Astrocyte (in vitro differentiated cells and primary cell): ENCODE data around the gene CREB3L2.

Source experiments
- EZH2 ChIP-seq: IDR thresholded peaks from 2 replicates; pipeline ENCODE4 v1.6.1; 2012; ENCODE audit warnings: mild to moderate bottlenecking, low read length, inconsistent platforms; ENCODE audit not compliant: insufficient read depth
- TF ChIP-seq, protein P1 (sequence below): IDR thresholded peaks from 2 replicates; pipeline ENCODE4 v1.5.1; 2011; ENCODE audit warnings: low read depth, mild to moderate bottlenecking, inconsistent platforms, low read length, moderate library complexity; ENCODE audit not compliant: insufficient read depth

GRCh38 chr7:137998250-137998649 lies 3.6 kb downstream of the CREB3L2 start:
- TF ChIP-seq, protein P1, sequence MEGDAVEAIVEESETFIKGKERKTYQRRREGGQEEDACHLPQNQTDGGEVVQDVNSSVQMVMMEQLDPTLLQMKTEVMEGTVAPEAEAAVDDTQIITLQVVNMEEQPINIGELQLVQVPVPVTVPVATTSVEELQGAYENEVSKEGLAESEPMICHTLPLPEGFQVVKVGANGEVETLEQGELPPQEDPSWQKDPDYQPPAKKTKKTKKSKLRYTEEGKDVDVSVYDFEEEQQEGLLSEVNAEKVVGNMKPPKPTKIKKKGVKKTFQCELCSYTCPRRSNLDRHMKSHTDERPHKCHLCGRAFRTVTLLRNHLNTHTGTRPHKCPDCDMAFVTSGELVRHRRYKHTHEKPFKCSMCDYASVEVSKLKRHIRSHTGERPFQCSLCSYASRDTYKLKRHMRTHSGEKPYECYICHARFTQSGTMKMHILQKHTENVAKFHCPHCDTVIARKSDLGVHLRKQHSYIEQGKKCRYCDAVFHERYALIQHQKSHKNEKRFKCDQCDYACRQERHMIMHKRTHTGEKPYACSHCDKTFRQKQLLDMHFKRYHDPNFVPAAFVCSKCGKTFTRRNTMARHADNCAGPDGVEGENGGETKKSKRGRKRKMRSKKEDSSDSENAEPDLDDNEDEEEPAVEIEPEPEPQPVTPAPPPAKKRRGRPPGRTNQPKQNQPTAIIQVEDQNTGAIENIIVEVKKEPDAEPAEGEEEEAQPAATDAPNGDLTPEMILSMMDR, result no peak
- no peak for TF ChIP-seq EZH2
